ENCODE data around the gene MTHFD1L.

GRCh38 chr6:151075005-151075404, 209.5 kb downstream of the MTHFD1L start:
- TF ChIP-seq POLR2AphosphoS5 (IDR thresholded peaks at IDR 0.05) (no peak), EP300 (IDR thresholded peaks at IDR 0.05) (no peak), CTCF (IDR thresholded peaks at IDR 0.05) (no peak)
